ENCODE results near the gene LRRC37A.
"Not testable (repeated sequence)": the region's sequence is repeated elsewhere in the genome, so short reads cannot be mapped to it uniquely, and the experiment has no call there.

DNA sequence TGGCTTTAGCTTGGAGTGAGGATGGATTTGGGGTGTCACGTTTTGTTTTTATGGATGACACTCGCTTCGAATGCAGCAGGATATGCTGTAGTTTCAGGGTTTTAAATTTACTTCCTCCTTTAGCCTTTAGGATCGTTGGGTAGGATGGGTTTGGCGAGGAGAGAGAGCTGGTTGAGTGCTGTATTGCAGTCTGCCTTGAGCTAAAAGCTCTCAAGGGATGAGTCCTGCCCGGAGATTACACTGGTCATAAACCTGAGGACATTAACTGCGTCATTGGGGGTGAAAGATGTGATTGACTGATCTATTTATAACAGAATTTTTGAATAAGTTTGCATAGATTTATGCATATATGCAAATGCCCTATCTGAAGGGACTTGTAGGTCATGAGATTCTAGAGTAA is 78.5 kb downstream of the LRRC37A start:
- TF ChIP-seq EP300, POLR2A (IDR thresholded peaks at IDR 0.05): not testable (repeated sequence)
- TF ChIP-seq, protein P1, sequence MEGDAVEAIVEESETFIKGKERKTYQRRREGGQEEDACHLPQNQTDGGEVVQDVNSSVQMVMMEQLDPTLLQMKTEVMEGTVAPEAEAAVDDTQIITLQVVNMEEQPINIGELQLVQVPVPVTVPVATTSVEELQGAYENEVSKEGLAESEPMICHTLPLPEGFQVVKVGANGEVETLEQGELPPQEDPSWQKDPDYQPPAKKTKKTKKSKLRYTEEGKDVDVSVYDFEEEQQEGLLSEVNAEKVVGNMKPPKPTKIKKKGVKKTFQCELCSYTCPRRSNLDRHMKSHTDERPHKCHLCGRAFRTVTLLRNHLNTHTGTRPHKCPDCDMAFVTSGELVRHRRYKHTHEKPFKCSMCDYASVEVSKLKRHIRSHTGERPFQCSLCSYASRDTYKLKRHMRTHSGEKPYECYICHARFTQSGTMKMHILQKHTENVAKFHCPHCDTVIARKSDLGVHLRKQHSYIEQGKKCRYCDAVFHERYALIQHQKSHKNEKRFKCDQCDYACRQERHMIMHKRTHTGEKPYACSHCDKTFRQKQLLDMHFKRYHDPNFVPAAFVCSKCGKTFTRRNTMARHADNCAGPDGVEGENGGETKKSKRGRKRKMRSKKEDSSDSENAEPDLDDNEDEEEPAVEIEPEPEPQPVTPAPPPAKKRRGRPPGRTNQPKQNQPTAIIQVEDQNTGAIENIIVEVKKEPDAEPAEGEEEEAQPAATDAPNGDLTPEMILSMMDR (IDR thresholded peaks at IDR 0.05): not testable (repeated sequence)
